NT2/D1 (cell line): ENCODE data around the gene TLK2.
"Not testable (repeated sequence)": the region's sequence is repeated elsewhere in the genome, so short reads cannot be mapped to it uniquely, and the experiment has no call there.

Experiments used
- DNase-seq: peaks from one replicate; pipeline ENCODE4 v3.0.0-alpha.2; 2011; ENCODE audit warnings: low read depth, low spot score
- H3K27me3 ChIP-seq: 2 replicates; pipeline ENCODE4 v1.6.0; 2011; ENCODE audit warnings: mild to moderate bottlenecking; ENCODE audit not compliant: insufficient read length, insufficient read depth
- H3K36me3 ChIP-seq: 2 replicates; pipeline ENCODE4 v1.6.1; 2011; ENCODE audit warnings: mild to moderate bottlenecking, low read length, mixed read lengths; ENCODE audit not compliant: insufficient read depth, insufficient read length
- H3K4me1 ChIP-seq: 2 replicates; pipeline ENCODE4 v1.5.1; 2011; ENCODE audit not compliant: insufficient read depth, insufficient read length
- H3K4me3 ChIP-seq: 2 replicates; pipeline ENCODE4 v1.5.1; 2011; ENCODE audit warnings: low read depth; ENCODE audit not compliant: insufficient read length
- H3K9ac ChIP-seq: 2 replicates; pipeline ENCODE4 v1.6.0; 2011; ENCODE audit warnings: low read depth; ENCODE audit not compliant: insufficient read length
- H3K9me3 ChIP-seq: 2 replicates; pipeline ENCODE4 v1.5.1; 2011; ENCODE audit warnings: mild to moderate bottlenecking, low read length; ENCODE audit not compliant: insufficient read depth
- SUZ12 ChIP-seq: IDR thresholded peaks from 2 replicates; pipeline ENCODE4 v1.6.1; 2011; ENCODE audit not compliant: insufficient read length, insufficient read depth; ENCODE audit errors: extremely low read depth
- YY1 ChIP-seq: IDR thresholded peaks from 2 replicates; pipeline ENCODE4 v1.6.1; 2011; ENCODE audit not compliant: insufficient read length, insufficient read depth
- ZNF274 ChIP-seq: IDR thresholded peaks from 2 replicates; pipeline ENCODE4 v1.6.1; 2011; ENCODE audit warnings: mild to moderate bottlenecking, low read depth, low read length

The TLK2 gene

GRCh38 chr17:62592341-62593099 is 113.9 kb downstream of the TLK2 start:
- TF ChIP-seq ZNF274 (no peak), SUZ12 (no peak), YY1 (no peak)
- Histone ChIP-seq H3K4me1 (no peaks in the 10 kb centered on the region), H3K36me3 (peaks cover 64% of the 10 kb centered on the region), H3K4me3 (no peak overlapping the region), H3K9me3 (peaks cover 13% of the 10 kb centered on the region), H3K27me3 (no peaks in the 10 kb centered on the region), H3K9ac (no peak overlapping the region)
- DNase-seq: no peak

- Histone ChIP-seq H3K4me3 (no peak overlapping the region), H3K27me3 (no peaks in the 10 kb centered on the region), H3K4me1 (no peaks in the 10 kb centered on the region), H3K9ac (no peak overlapping the region), H3K9me3 (peaks cover 13% of the 10 kb centered on the region), H3K36me3 (peaks cover 66% of the 10 kb centered on the region)
- DNase-seq: no peak
- TF ChIP-seq SUZ12 (no peak), ZNF274 (no peak), YY1 (no peak)
These were observed 116.9 kb downstream of the TLK2 start for GRCh38 chr17:62595484-62595883.

- Histone ChIP-seq H3K4me1 (no peaks in the 10 kb centered on the region), H3K27me3 (no peaks in the 10 kb centered on the region), H3K4me3 (no peak overlapping the region), H3K9me3 (peaks cover 13% of the 10 kb centered on the region), H3K36me3 (peaks cover 75% of the 10 kb centered on the region), H3K9ac (no peak overlapping the region)
- DNase-seq: no peak
- TF ChIP-seq ZNF274: no peak
- no peak for TF ChIP-seq YY1
- TF ChIP-seq SUZ12: no peak
These were observed 118.0 kb downstream of the TLK2 start for GRCh38 chr17:62596662-62597061.

GRCh38 chr17:62597150-62597549 is 118.5 kb downstream of the TLK2 start:
- no peaks in the 10 kb centered on the region for H3K27me3 ChIP-seq
- no peak overlapping the region for H3K4me3 ChIP-seq
- H3K9ac ChIP-seq: no peak overlapping the region
- no peak for DNase-seq
- H3K36me3 ChIP-seq: peaks cover 78% of the 10 kb centered on the region
- TF ChIP-seq SUZ12 (no peak), YY1 (no peak), ZNF274 (no peak)
- peaks cover 13% of the 10 kb centered on the region for H3K9me3 ChIP-seq
- no peaks in the 10 kb centered on the region for H3K4me1 ChIP-seq

GRCh38 chr17:62597920-62598319 is 119.3 kb downstream of the TLK2 start:
- no peak for TF ChIP-seq YY1
- no peak for TF ChIP-seq ZNF274
- TF ChIP-seq SUZ12: no peak
- Histone ChIP-seq H3K9ac (no peak overlapping the region), H3K9me3 (peaks cover 13% of the 10 kb centered on the region), H3K27me3 (no peaks in the 10 kb centered on the region), H3K4me1 (no peaks in the 10 kb centered on the region), H3K36me3 (peaks cover 79% of the 10 kb centered on the region), H3K4me3 (no peak overlapping the region)
- DNase-seq: no peak

- no peaks in the 10 kb centered on the region for H3K27me3 ChIP-seq
- H3K4me3 ChIP-seq: no peak overlapping the region
- H3K9ac ChIP-seq: no peak overlapping the region
- H3K4me1 ChIP-seq: no peaks in the 10 kb centered on the region
- TF ChIP-seq ZNF274 (no peak), YY1 (no peak), SUZ12 (no peak)
- H3K36me3 ChIP-seq: peaks cover 79% of the 10 kb centered on the region
- DNase-seq: no peak
- H3K9me3 ChIP-seq: peaks cover 13% of the 10 kb centered on the region
These were observed 121.5 kb downstream of the TLK2 start for GRCh38 chr17:62599964-62600657.

- H3K4me1 ChIP-seq: no peaks in the 10 kb centered on the region
- TF ChIP-seq ZNF274: no peak
- no peak for TF ChIP-seq YY1
- TF ChIP-seq SUZ12: no peak
- DNase-seq: no peak
- no peaks in the 10 kb centered on the region for H3K27me3 ChIP-seq
- no peak overlapping the region for H3K4me3 ChIP-seq
- peaks cover 8% of the 10 kb centered on the region for H3K9me3 ChIP-seq
- H3K9ac ChIP-seq: no peak overlapping the region
- H3K36me3 ChIP-seq: peaks cover 79% of the 10 kb centered on the region
These were observed 122.2 kb downstream of the TLK2 start for GRCh38 chr17:62600805-62601204.

GRCh38 chr17:62601471-62601870 is 122.8 kb downstream of the TLK2 start:
- Histone ChIP-seq H3K9me3 (peaks cover 8% of the 10 kb centered on the region; the same call in 1 of the 2 replicates), H3K4me1 (no peaks in the 10 kb centered on the region), H3K4me3 (no peak overlapping the region), H3K36me3 (peaks cover 78% of the 10 kb centered on the region), H3K9ac (no peak overlapping the region), H3K27me3 (no peaks in the 10 kb centered on the region)
- DNase-seq: no peak
- no peak for TF ChIP-seq YY1
- no peak for TF ChIP-seq SUZ12
- no peak for TF ChIP-seq ZNF274

- H3K27me3 ChIP-seq, H3K4me3 ChIP-seq, DNase-seq, H3K9ac ChIP-seq, H3K4me1 ChIP-seq, H3K9me3 ChIP-seq: not testable (repeated sequence)
- H3K36me3 ChIP-seq: peaks cover 78% of the 10 kb centered on the region
These were observed 125.2 kb downstream of the TLK2 start for GRCh38 chr17:62603783-62604182.
